NCI-H510A (cell line): Measurements from ENCODE around the gene FDXACB1.

Experiments used
- DNase-seq: peaks from one replicate; lab custom pipeline; 2025; lab: John Stamatoyannopoulos, UW

Gene FDXACB1

GRCh38 chr11:111841370-111842053 is 37.5 kb downstream of the FDXACB1 start:
- peak; percentile 40 for DNase-seq

- no peak for DNase-seq
These were observed 38.8 kb downstream of the FDXACB1 start for GRCh38 chr11:111840143-111840542.

GRCh38 chr11:111838054-111838453 is 40.9 kb downstream of the FDXACB1 start:
- no peak for DNase-seq

- DNase-seq: no peak
These were observed 41.5 kb downstream of the FDXACB1 start for GRCh38 chr11:111837366-111837891.

GRCh38 chr11:111836721-111837120 is 42.2 kb downstream of the FDXACB1 start:
- no peak for DNase-seq

- no peak for DNase-seq
These were observed 42.8 kb downstream of the FDXACB1 start for GRCh38 chr11:111836162-111836561.

- DNase-seq: no peak
These were observed 43.3 kb downstream of the FDXACB1 start for GRCh38 chr11:111835665-111836064.

DNA sequence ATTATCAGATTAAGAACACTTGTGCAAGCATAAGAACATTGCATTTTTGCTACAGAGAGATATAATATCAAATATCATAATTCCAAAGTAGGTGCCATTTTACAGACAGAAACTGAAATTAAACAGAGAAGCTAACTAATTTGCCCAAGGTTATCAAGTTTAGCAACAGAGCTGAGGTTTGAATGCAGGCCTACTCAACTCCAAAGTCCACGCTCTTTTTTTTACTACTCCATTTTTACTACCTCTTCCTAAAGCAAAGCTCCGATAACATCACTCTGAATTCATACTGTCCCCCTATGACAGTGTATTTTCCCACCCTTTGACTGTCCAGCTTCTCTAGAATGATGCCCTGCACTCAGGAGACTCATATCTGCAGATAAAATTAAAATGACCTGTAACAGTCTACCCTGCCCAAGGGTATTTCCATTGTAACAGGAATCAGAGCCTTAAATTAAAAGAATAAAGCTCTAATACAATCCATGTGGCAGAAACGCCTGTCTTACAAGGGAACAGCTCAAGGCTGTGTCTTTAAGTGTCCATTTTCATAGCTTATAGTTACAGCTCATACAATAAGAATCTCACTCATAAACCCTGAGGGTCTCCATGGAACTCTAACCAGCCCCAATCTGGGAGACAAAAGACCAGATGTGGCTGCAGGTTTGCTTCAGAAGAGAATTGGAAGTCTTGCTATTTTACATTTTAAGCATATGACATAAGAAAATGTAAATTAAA is 44.4 kb downstream of the FDXACB1 start:
- DNase-seq: no peak

- DNase-seq: no peak
These were observed 45.4 kb downstream of the FDXACB1 start for GRCh38 chr11:111833524-111833923.

DNA sequence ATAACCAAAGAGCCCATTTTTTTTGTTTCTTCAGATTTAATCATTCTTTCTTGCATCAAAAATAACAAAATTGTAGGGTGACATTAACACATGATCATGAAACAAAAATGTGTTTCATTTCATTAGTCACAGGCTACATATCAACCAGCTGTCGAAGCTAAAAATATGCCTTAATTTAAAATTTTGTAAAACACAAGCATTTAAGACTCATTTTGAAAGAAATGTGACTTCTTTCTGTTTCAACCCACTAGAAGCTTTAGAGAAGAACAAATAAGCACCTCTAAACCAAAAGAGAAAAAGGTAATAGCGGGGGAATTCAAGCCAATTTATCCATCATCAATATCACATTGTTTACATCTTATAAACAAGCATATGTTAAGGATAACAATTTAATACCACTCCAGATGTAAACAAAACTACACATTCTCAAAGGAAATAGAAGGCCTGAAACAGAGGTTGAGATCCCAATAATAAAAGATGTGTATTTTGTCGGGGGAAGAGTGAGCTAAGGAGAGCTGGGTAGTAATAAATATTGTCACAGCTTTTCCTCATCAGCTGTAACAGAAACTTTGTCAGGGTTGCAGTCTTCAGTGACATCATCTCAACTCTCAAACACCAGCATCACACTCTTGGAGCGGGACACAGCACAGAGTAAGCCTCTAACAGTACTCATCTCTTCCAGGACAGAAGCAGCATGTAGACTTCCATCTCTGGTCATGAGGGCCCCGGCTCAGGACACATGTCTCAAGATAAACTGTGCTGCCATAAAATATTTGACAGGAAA is 49.6 kb downstream of the FDXACB1 start:
- no peak for DNase-seq

- no peak for DNase-seq
These were observed 52.5 kb downstream of the FDXACB1 start for GRCh38 chr11:111826322-111826950.
